HG02840 (cell line): ENCODE results near the gene EDAR.

ENCODE experiments used
- ATAC-seq: cut with Tn5 transposase; IDR thresholded peaks from one replicate; pipeline ENCODE4 v1.9.1; 2021; ENCODE audit warnings: mild to moderate bottlenecking, moderate library complexity, moderate number of reproducible peaks; ENCODE audit not compliant: unreplicated experiment, low FRiP score

EDAR gene

GRCh38 chr2:108988796-108989713 lies at the start of gene EDAR:
EDAR (minus strand) TSS chr2:108989220; CDS start chr2:108931014, 58,206 bp downstream.
- no peak for ATAC-seq

GRCh38 chr2:109033171-109033570 lies 44.2 kb upstream of the EDAR start:
- ATAC-seq = no peak

- no peak for ATAC-seq
These were observed 43.3 kb upstream of the EDAR start for GRCh38 chr2:109032229-109032820.

GRCh38 chr2:109031476-109032228 lies 42.6 kb upstream of the EDAR start:
- ATAC-seq = no peak

GRCh38 chr2:109030870-109031475 lies 42.0 kb upstream of the EDAR start:
- no peak for ATAC-seq

GRCh38 chr2:109029490-109030201 lies 40.6 kb upstream of the EDAR start:
- no peak for ATAC-seq

GRCh38 chr2:109028738-109029489 lies 39.9 kb upstream of the EDAR start:
- no peak for ATAC-seq

GRCh38 chr2:109028277-109028676 lies 39.3 kb upstream of the EDAR start:
- ATAC-seq = no peak

- no peak for ATAC-seq
These were observed 38.7 kb upstream of the EDAR start for GRCh38 chr2:109027702-109028101.

GRCh38 chr2:109024477-109024876 lies 35.5 kb upstream of the EDAR start:
- ATAC-seq = no peak

- no peak for ATAC-seq
These were observed 32.9 kb upstream of the EDAR start for GRCh38 chr2:109021895-109022300.

- no peak for ATAC-seq
These were observed 31.2 kb upstream of the EDAR start for GRCh38 chr2:109020217-109020637.

GRCh38 chr2:109018452-109018851 lies 29.4 kb upstream of the EDAR start:
- ATAC-seq = no peak

GRCh38 chr2:109017017-109017416 lies 28.0 kb upstream of the EDAR start:
- no peak for ATAC-seq

- ATAC-seq = no peak
These were observed 27.4 kb upstream of the EDAR start for GRCh38 chr2:109016376-109016775.

GRCh38 chr2:109014476-109014875 lies 25.5 kb upstream of the EDAR start:
- ATAC-seq = no peak

- no peak for ATAC-seq
These were observed 24.0 kb upstream of the EDAR start for GRCh38 chr2:109013051-109013450.

GRCh38 chr2:109009920-109010610 lies 21.0 kb upstream of the EDAR start:
- no peak for ATAC-seq

GRCh38 chr2:109006971-109007370 lies 18.0 kb upstream of the EDAR start:
- ATAC-seq = no peak
